Choroid plexus epithelial cell (primary cell): ENCODE results near the gene GRIA1.

Source experiments
- DNase-seq: peaks from one replicate; pipeline ENCODE4 v3.0.0-alpha.2; 2010; ENCODE audit warnings: low read depth
- H3K4me3 ChIP-seq: 2 replicates; pipeline ENCODE4 v1.5.1; 2011; ENCODE audit warnings: low read depth, mild to moderate bottlenecking, control low read depth, low read length, moderate library complexity
- CTCF ChIP-seq: conservative IDR thresholded peaks from 2 replicates; pipeline ENCODE4 v1.5.1; 2011; ENCODE audit warnings: low read depth, mild to moderate bottlenecking, control low read depth, inconsistent platforms, low read length, moderate library complexity

Gene GRIA1

DNA sequence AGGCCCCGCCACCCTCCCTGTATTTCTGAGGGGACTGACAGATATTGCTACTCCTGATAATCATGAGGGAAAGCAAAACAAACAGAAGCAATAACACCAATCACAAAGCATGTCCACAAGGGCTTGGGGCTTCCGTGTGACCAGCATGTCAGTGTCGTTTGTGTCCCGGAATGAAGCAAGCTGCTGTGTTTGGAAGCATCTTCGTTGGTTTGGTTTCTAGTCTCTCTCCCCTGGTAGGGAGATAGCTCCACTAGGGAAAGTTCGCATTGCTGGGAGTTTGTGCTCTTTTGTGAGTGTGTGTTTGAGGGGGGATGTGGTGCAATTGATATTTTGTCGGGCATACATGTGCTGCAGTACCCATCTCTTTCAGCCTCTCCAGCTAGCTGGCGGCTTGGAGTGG lies 1.4 kb downstream of the GRIA1 start:
- TF ChIP-seq CTCF: no peak
- H3K4me3 ChIP-seq: no peak overlapping the region
- no peak for DNase-seq

- peak; percentile 90 for TF ChIP-seq CTCF
- H3K4me3 ChIP-seq: no peak overlapping the region
- peak; percentile 73 for DNase-seq
Observed at GRCh38 chr5:153496835-153497234, 6.4 kb downstream of the GRIA1 start.

- no peak overlapping the region for H3K4me3 ChIP-seq
- no peak for TF ChIP-seq CTCF
- no peak for DNase-seq
Observed at GRCh38 chr5:153498516-153498915, 8.0 kb downstream of the GRIA1 start.

- DNase-seq: no peak
- no peak overlapping the region for H3K4me3 ChIP-seq
- TF ChIP-seq CTCF: no peak
Observed at GRCh38 chr5:153500178-153500577, 9.7 kb downstream of the GRIA1 start.

DNA sequence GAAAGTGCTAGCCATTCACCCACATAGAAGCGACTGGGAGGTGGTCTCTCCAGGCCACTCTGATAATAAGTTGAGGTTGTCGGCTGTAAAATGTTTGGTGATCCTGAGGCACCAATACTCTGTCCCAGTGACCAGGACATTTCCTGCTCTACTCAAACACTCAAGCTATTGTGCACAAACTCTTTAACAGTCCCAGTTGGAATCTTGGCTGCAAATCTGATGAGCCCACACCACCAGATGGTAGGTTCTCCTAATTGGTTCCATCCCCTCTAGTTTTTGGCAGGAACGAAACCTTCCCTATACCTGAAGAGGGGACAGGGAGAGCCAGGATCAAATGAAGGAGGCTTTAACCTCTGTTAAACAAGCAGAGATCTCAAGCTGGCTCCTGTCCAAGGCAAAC lies 14.3 kb downstream of the GRIA1 start:
- TF ChIP-seq CTCF: no peak
- no peak for DNase-seq
- no peak overlapping the region for H3K4me3 ChIP-seq

DNA sequence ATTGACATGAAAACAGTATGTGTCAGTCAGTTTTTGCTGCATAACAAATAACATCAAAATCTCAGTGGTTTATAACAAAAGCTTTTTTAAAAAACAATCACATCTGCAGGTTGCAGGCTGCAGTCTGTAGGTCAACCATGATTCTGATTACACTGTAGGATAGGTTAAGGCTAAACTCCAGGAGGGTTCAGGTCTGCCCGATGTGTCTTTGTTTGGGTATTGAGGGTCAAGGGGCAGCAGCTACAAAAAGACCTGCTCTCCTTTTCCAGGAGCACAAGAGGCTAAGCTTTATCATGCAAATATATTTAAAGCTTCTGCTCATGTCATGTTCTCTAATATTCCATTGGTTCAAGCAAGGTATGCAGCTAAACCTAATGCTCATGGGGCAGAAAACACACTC lies 18.2 kb downstream of the GRIA1 start:
- TF ChIP-seq CTCF: no peak
- no peak for DNase-seq
- H3K4me3 ChIP-seq: no peak overlapping the region

DNA sequence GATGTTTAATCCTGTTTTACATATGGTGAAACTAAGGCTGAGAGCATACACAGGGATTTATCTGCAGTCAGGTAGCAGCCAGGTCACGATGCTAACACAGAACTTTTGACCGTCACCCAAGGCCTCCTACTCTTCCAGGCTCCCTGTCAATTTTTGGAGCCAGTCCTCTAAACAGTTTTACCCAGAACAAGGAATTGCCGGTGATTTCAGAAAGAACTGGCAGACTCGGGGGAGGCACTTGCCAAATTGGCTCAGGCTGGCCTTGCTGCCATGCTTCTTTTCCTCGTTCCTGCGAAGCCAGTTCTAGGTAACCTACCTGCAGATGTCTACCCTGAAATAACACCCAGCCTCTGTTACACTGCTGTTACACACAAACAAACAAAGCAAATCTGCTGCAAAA lies 21.2 kb downstream of the GRIA1 start:
- no peak for TF ChIP-seq CTCF
- H3K4me3 ChIP-seq: no peak overlapping the region
- no peak for DNase-seq
